H1 (cell line): ENCODE data around the gene IFNAR2. TPM values are rescaled to one million over a fixed set of nuclear protein-coding genes. Genes with fewer than 3 reads are reported as not detected.

Experiments used
- KDM4A ChIP-seq: IDR thresholded peaks from one replicate; pipeline ENCODE4 v1.7.1; 2012; ENCODE audit warnings: low read depth, mild to moderate bottlenecking, moderate library complexity, low read length, inconsistent platforms; ENCODE audit not compliant: severe bottlenecking
- polyA plus RNA-seq, 7 experiments: library from polyadenylated mRNA; depleted of rRNA in 3 of 7; stranded (reverse) in 5 of 7; unstranded in 2 of 7; fragments of >200 nt in 5 of 7; fragments of 200-250 nt in 2 of 7; gene quantifications; 1 replicate in 5 of 7; 2 replicates in 1 of 7; 4 replicates in 1 of 7; pipeline versions ENCODE4 v1.2.1 to v1.2.3, GENCODE V29; 2011 to 2013; ENCODE audit warnings: missing spikeins in 2 of 7, mixed read lengths in 2 of 7
- total RNA-seq: library from RNA; stranded (reverse); fragmentation: NEBNext Ultra II Directional; extraction: Animal tissue kit (Norgen Biotek cat#: 25700); gene quantifications from 2 replicates; pipeline ENCODE4 v1.2.1, GENCODE V29; 2021

The IFNAR2 gene
- total and polyA plus RNA-seq, 2 of the 8 experiments (the other 6 are each of a cell fraction or from before 2014, with no cell fraction given), result 12.2 to 16.1 TPM

GRCh38 chr21:33214056-33214455 is 15.7 kb upstream of the IFNAR2 start (continued):
- no peak for TF ChIP-seq KDM4A
